GM12873 (cell line): Measurements from ENCODE around the gene PPP3CA.

Experiments
- CTCF ChIP-seq: IDR thresholded peaks from 2 replicates; pipeline ENCODE4 v1.5.1; 2012; ENCODE audit warnings: low read depth, mild to moderate bottlenecking, moderate library complexity, low read length, control low read depth; ENCODE audit not compliant: insufficient read depth; ENCODE audit errors: missing control alignments

The PPP3CA gene

GRCh38 chr4:101218346-101218745, 129.0 kb downstream of the PPP3CA start:
- TF ChIP-seq CTCF: no peak

- no peak for TF ChIP-seq CTCF
Measured at GRCh38 chr4:101217353-101218031, 129.8 kb downstream of the PPP3CA start.

GRCh38 chr4:101211146-101211553, 136.2 kb downstream of the PPP3CA start:
- no peak for TF ChIP-seq CTCF

GRCh38 chr4:101210331-101210730, 137.0 kb downstream of the PPP3CA start:
- no peak for TF ChIP-seq CTCF

GRCh38 chr4:101208171-101208570, 139.2 kb downstream of the PPP3CA start:
- TF ChIP-seq CTCF: no peak

- no peak for TF ChIP-seq CTCF
Measured at GRCh38 chr4:101205916-101206315, 141.4 kb downstream of the PPP3CA start.

- TF ChIP-seq CTCF: no peak
Measured at GRCh38 chr4:101201421-101201820, 145.9 kb downstream of the PPP3CA start.
